ENCODE results near the gene INS. TPM values are rescaled to one million over a fixed set of nuclear protein-coding genes. Genes with fewer than 3 reads are reported as not detected.
A peak's percentile ranks its signal among the peaks of the same experiment; 100 is the strongest.

The INS gene
- total and polyA plus RNA-seq, 2 of the 13 experiments (the other 11 are each of a cell fraction or from before 2014, with no cell fraction given): not detected

- intact Hi-C loops (cut with micrococcal nuclease; ENCODE audit: unreplicated experiment): no loop called here
- in situ Hi-C loops (cut with HindIII; ENCODE audit: extremely low pct_ligation_motif_present, low pct_unique_long_range_greater_than_20kb): no loop called here
- H3K4me3 ChIP-seq (replicated peaks in 1 of 3; ENCODE audit: insufficient read depth in 1 of 3, low read depth in 2 of 3, low read length in 3 of 3): no peak overlapping the region
- H3K79me2 ChIP-seq (ENCODE audit: insufficient read depth, low read length): no peaks in the 10 kb centered on the region
- BruUV-seq (replicated peaks): no TSS peak
- H3K36me3 ChIP-seq (replicated peaks in 1 of 2; ENCODE audit: control insufficient read depth in 1 of 2, insufficient read depth in 2 of 2, low read length in 2 of 2): no peaks in the 10 kb centered on the region
- H3K27me3 ChIP-seq (ENCODE audit: control insufficient read depth in 1 of 2, insufficient read depth in 2 of 2, low read length in 2 of 2): peaks cover 4 to 30% of the 10 kb centered on the region in 2 experiments; a peak in 4 of 5 replicates
- H3K27ac ChIP-seq (ENCODE audit: extremely low read length, insufficient read depth, low read length): no peak overlapping the region
- peaks cover 6% of the 10 kb centered on the region for H3K9me3 ChIP-seq (ENCODE audit: low read length)
- no peak overlapping the region for H3K9ac ChIP-seq (ENCODE audit: insufficient read depth, low read depth, low read length)
- peaks cover 45% of the 10 kb centered on the region for H3K4me1 ChIP-seq (ENCODE audit: insufficient read depth, low read length)
- CTCF ChIA-PET (ENCODE audit: low intra/inter-chr PET ratio, low total read pairs): no interaction called here
- H3K4me2 ChIP-seq (ENCODE audit: low read depth, low read length): no peak overlapping the region
- DNase-seq (ENCODE audit: low spot score) (no peak), FAIRE-seq (no peak), ATAC-seq (0 out of 3 replicates have a peak, but pooled peaks have one; percentile 7)
- WGBS (ENCODE audit: low lambda C conversion rate): 43% methylated on average over 7 of the region's 23 CpGs
- H2AFZ ChIP-seq (ENCODE audit: low read length): no peak overlapping the region
- no peaks in the 10 kb centered on the region for H4K20me1 ChIP-seq (ENCODE audit: insufficient read depth, low read length)
- no peak for TF ChIP-seq ZNF30 (CRISPR knock-in tag; IDR thresholded peaks at IDR 0.05)
- TF ChIP-seq, protein P1, sequence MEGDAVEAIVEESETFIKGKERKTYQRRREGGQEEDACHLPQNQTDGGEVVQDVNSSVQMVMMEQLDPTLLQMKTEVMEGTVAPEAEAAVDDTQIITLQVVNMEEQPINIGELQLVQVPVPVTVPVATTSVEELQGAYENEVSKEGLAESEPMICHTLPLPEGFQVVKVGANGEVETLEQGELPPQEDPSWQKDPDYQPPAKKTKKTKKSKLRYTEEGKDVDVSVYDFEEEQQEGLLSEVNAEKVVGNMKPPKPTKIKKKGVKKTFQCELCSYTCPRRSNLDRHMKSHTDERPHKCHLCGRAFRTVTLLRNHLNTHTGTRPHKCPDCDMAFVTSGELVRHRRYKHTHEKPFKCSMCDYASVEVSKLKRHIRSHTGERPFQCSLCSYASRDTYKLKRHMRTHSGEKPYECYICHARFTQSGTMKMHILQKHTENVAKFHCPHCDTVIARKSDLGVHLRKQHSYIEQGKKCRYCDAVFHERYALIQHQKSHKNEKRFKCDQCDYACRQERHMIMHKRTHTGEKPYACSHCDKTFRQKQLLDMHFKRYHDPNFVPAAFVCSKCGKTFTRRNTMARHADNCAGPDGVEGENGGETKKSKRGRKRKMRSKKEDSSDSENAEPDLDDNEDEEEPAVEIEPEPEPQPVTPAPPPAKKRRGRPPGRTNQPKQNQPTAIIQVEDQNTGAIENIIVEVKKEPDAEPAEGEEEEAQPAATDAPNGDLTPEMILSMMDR (CRISPR knock-in tag; IDR thresholded peaks at IDR 0.05): peak; percentile 35
- POLR2A ChIA-PET: interaction anchor here (0.9 to 1.1 kb wide), 2 partner anchors 16 to 132 kb away, joined by 4 read pairs; no protein-coding TSS in a partner anchor
Measured at GRCh38 chr11:2120359-2121100, 40.5 kb downstream of the INS start.

DNA sequence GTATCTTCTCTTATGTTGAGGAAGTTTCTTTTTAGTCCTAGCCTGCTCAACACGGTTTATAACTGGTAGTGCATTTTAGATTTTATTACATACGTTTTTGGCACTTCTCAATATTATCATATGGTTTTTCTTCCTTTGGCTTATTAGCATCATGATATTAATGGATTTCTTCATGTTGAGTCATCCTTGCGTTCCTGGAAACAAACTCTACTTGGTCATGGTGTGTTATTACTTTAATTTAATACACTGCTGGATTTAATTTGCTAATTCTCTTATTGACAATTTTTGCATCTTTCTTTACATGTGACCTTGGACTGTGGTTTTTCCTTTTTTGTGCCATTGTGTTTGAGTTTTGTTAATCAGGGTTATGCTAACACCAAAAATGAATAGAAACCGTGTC, 42.3 kb downstream of the INS start:
- no peaks in the 10 kb centered on the region for H3K36me3 ChIP-seq (replicated peaks in 1 of 2; ENCODE audit: control insufficient read depth in 1 of 2, insufficient read depth in 2 of 2, low read length in 2 of 2)
- DNase-seq (ENCODE audit: low spot score): no peak
- TF ChIP-seq EP300 (IDR thresholded peaks at IDR 0.05; ENCODE audit: low read depth in 2 of 2, low read length in 2 of 2): no peak
- TF ChIP-seq EP300 (CRISPR knock-in tag; IDR thresholded peaks at IDR 0.05; ENCODE audit: borderline replicate concordance): no peak
- TF ChIP-seq IKZF4 (CRISPR knock-in tag; IDR thresholded peaks at IDR 0.05; ENCODE audit: borderline replicate concordance, low read depth, not compliant biosample characterization): no peak
- no peak for TF ChIP-seq ZNF792 (CRISPR knock-in tag; IDR thresholded peaks at IDR 0.05)
- H3K27ac ChIP-seq (ENCODE audit: extremely low read length, insufficient read depth, low read length): no peak overlapping the region
- no peak for FAIRE-seq
- intact Hi-C loops (cut with micrococcal nuclease; ENCODE audit: unreplicated experiment): no loop called here
- H3K79me2 ChIP-seq (ENCODE audit: insufficient read depth, low read length): no peaks in the 10 kb centered on the region
- no peak for ATAC-seq
- no peaks in the 10 kb centered on the region for H4K20me1 ChIP-seq (ENCODE audit: insufficient read depth, low read length)
- H3K4me2 ChIP-seq (ENCODE audit: low read depth, low read length): no peak overlapping the region
- H3K27me3 ChIP-seq (ENCODE audit: control insufficient read depth in 1 of 2, insufficient read depth in 2 of 2, low read length in 2 of 2): peaks cover 5 to 40% of the 10 kb centered on the region in 2 experiments; a peak in 4 of 5 replicates
- no peak overlapping the region for H3K4me3 ChIP-seq (replicated peaks in 1 of 3; ENCODE audit: insufficient read depth in 1 of 3, low read depth in 2 of 3, low read length in 3 of 3)
- H3K9ac ChIP-seq (ENCODE audit: insufficient read depth, low read depth, low read length): no peak overlapping the region
- WGBS (ENCODE audit: low lambda C conversion rate): 40% methylated on average over 4 of the region's 4 CpGs
- peaks cover 6% of the 10 kb centered on the region for H3K9me3 ChIP-seq (ENCODE audit: low read length)
- in situ Hi-C loops (cut with HindIII; ENCODE audit: extremely low pct_ligation_motif_present, low pct_unique_long_range_greater_than_20kb): no loop called here
- H2AFZ ChIP-seq (ENCODE audit: low read length): no peak overlapping the region
- ChIA-PET POLR2A (no interaction called here), CTCF (ENCODE audit: low intra/inter-chr PET ratio, low total read pairs) (no interaction called here)
- H3K4me1 ChIP-seq (ENCODE audit: insufficient read depth, low read length): peaks cover 37% of the 10 kb centered on the region
- no TSS peak for BruUV-seq (replicated peaks)

Measured in HepG2 (cell line).